Cerebellar nuclear complex (tissue), 1 donor: Measurements from ENCODE around the gene MCF2L.
"Not testable (repeated sequence)": the region's sequence is repeated elsewhere in the genome, so short reads cannot be mapped to it uniquely, and the experiment has no call there.

ENCODE experiments used
- DNase-seq, 2 experiments: peaks; one replicate each; lab custom pipeline; 2025; lab: John Stamatoyannopoulos, UW

Gene MCF2L

GRCh38 chr13:113065406-113066141 lies 96.6 kb downstream of the MCF2L start:
- no peak for DNase-seq

GRCh38 chr13:113066142-113066455 lies 97.1 kb downstream of the MCF2L start:
- no peak for DNase-seq

GRCh38 chr13:113066746-113067145 lies 97.7 kb downstream of the MCF2L start:
- DNase-seq = no peak

- DNase-seq = no peak
Observed at GRCh38 chr13:113069861-113070805, 101.1 kb downstream of the MCF2L start.

GRCh38 chr13:113070855-113071254 lies 101.8 kb downstream of the MCF2L start:
- no peak for DNase-seq

GRCh38 chr13:113072376-113072775 lies 103.4 kb downstream of the MCF2L start:
- DNase-seq = no peak

- DNase-seq = no peak
Observed at GRCh38 chr13:113073942-113074341, 104.9 kb downstream of the MCF2L start.

GRCh38 chr13:113074401-113074800 lies 105.4 kb downstream of the MCF2L start:
- no peak for DNase-seq

- no peak for DNase-seq
Observed at GRCh38 chr13:113074876-113075275, 105.9 kb downstream of the MCF2L start.

GRCh38 chr13:113075711-113076110 lies 106.7 kb downstream of the MCF2L start:
- DNase-seq = no peak

GRCh38 chr13:113076681-113077401 lies 107.8 kb downstream of the MCF2L start:
- DNase-seq = no peak

- DNase-seq = no peak
Observed at GRCh38 chr13:113077566-113077952, 108.5 kb downstream of the MCF2L start.

- no peak for DNase-seq
Observed at GRCh38 chr13:113077953-113078901, 109.2 kb downstream of the MCF2L start.

- no peak for DNase-seq
Observed at GRCh38 chr13:113078902-113079780, 110.1 kb downstream of the MCF2L start.

- DNase-seq = not testable (repeated sequence)
Observed at GRCh38 chr13:113079781-113080080, 110.7 kb downstream of the MCF2L start.

- DNase-seq = no peak
Observed at GRCh38 chr13:113080361-113080831, 111.4 kb downstream of the MCF2L start.

- no peak for DNase-seq
Observed at GRCh38 chr13:113080901-113081521, 112.0 kb downstream of the MCF2L start.

GRCh38 chr13:113082198-113083021 lies 113.4 kb downstream of the MCF2L start:
- no peak for DNase-seq

- no peak for DNase-seq
Observed at GRCh38 chr13:113083022-113083373, 114.0 kb downstream of the MCF2L start.
